ENCODE results near the gene RUNX2.

Gene RUNX2

GRCh38 chr6:45436544-45437438 lies 108.7 kb downstream of the RUNX2 start:
- DNase-seq: no peak

- DNase-seq: no peak
These were observed 109.3 kb downstream of the RUNX2 start for GRCh38 chr6:45437439-45437815.

GRCh38 chr6:45438151-45438550 lies 110.0 kb downstream of the RUNX2 start:
- no peak for DNase-seq

- DNase-seq: no peak
These were observed 110.8 kb downstream of the RUNX2 start for GRCh38 chr6:45438849-45439406.

GRCh38 chr6:45439459-45439858 lies 111.3 kb downstream of the RUNX2 start:
- DNase-seq: no peak

- DNase-seq: no peak
These were observed 111.8 kb downstream of the RUNX2 start for GRCh38 chr6:45439861-45440388.

- no peak for DNase-seq
These were observed 113.8 kb downstream of the RUNX2 start for GRCh38 chr6:45441851-45442453.

- no peak for DNase-seq
These were observed 114.6 kb downstream of the RUNX2 start for GRCh38 chr6:45442716-45443115.

- DNase-seq: peak; percentile 13
These were observed 117.2 kb downstream of the RUNX2 start for GRCh38 chr6:45445364-45445748.

GRCh38 chr6:45445749-45446549 lies 117.8 kb downstream of the RUNX2 start:
- peak; percentile 75 for DNase-seq

- no peak for DNase-seq
These were observed 118.9 kb downstream of the RUNX2 start for GRCh38 chr6:45447005-45447404.

GRCh38 chr6:45447716-45448115 lies 119.6 kb downstream of the RUNX2 start:
- no peak for DNase-seq

- no peak for DNase-seq
These were observed 120.6 kb downstream of the RUNX2 start for GRCh38 chr6:45448417-45449389.

GRCh38 chr6:45450132-45450531 lies 122.0 kb downstream of the RUNX2 start:
- DNase-seq: no peak

GRCh38 chr6:45450831-45451230 lies 122.7 kb downstream of the RUNX2 start:
- DNase-seq: no peak

- DNase-seq: no peak
These were observed 126.1 kb downstream of the RUNX2 start for GRCh38 chr6:45454008-45454911.

GRCh38 chr6:45455408-45455807 lies 127.3 kb downstream of the RUNX2 start:
- no peak for DNase-seq

- DNase-seq: no peak
These were observed 129.0 kb downstream of the RUNX2 start for GRCh38 chr6:45457141-45457540.

- DNase-seq: no peak
These were observed 130.5 kb downstream of the RUNX2 start for GRCh38 chr6:45458672-45459071.

GRCh38 chr6:45460166-45460565 lies 132.0 kb downstream of the RUNX2 start:
- DNase-seq: no peak

GRCh38 chr6:45461486-45461885 lies 133.4 kb downstream of the RUNX2 start:
- no peak for DNase-seq

Measured in NCI-H510A treated with DMSO at 0.1 percent for 48 hours (cell line).